H1 (cell line): ENCODE data around the gene TRDN. TPM values are rescaled to one million over a fixed set of nuclear protein-coding genes. Genes with fewer than 3 reads are reported as not detected.

ENCODE experiments used
- CHD7 ChIP-seq: fragments of 300-600 bp; sonication (generic); IDR thresholded peaks from 2 replicates; pipeline ENCODE4 v1.7.1; 2012; ENCODE audit warnings: low read length, moderate library complexity, mild to moderate bottlenecking, inconsistent platforms; ENCODE audit not compliant: insufficient replicate concordance
- CTCF ChIP-seq, 3 experiments: IDR thresholded peaks; 1 replicate in 2 of 3; 2 replicates in 1 of 3; pipeline versions ENCODE4 v1.5.1 to v1.6.1; 2011; ENCODE audit warnings: low read length in 3 of 3, mild to moderate bottlenecking in 3 of 3, inconsistent platforms in 2 of 3, low read depth in 1 of 3, moderate library complexity in 1 of 3; ENCODE audit not compliant: insufficient read depth in 1 of 3; ENCODE audit errors: control extremely low read depth in 1 of 3
- GABPA ChIP-seq: IDR thresholded peaks from 2 replicates; pipeline ENCODE4 v1.6.1; 2011; ENCODE audit warnings: mild to moderate bottlenecking, low read length, moderate library complexity, borderline replicate concordance; ENCODE audit not compliant: insufficient read depth
- POLR2AphosphoS5 ChIP-seq: IDR thresholded peaks from 2 replicates; pipeline ENCODE4 v1.6.1; 2011; ENCODE audit warnings: low read depth, low read length
- POU5F1 ChIP-seq: IDR thresholded peaks from 2 replicates; pipeline ENCODE4 v1.6.1; 2011; ENCODE audit warnings: low read depth, mild to moderate bottlenecking, low read length, moderate library complexity
- RNF2 ChIP-seq: fragments of 200-900, 300-1000 bp; sonication (generic); IDR thresholded peaks from 2 replicates; pipeline ENCODE4 v1.7.1; 2016; ENCODE audit warnings: borderline replicate concordance, low read depth, mild to moderate bottlenecking, antibody characterized with exemption, low read length; ENCODE audit not compliant: poor library complexity, severe bottlenecking; ENCODE audit errors: missing control alignments
- TAF7 ChIP-seq: optimal IDR thresholded peaks from 2 replicates; pipeline ENCODE3; 2011; ENCODE audit warnings: low read depth, mild to moderate bottlenecking, inconsistent platforms, low read length, moderate library complexity, borderline replicate concordance
- TEAD4 ChIP-seq: IDR thresholded peaks from 2 replicates; pipeline ENCODE4 v1.6.1; 2012; ENCODE audit warnings: low read depth, low read length, inconsistent platforms, mixed read lengths
- ZNF274 ChIP-seq: IDR thresholded peaks from 2 replicates; pipeline ENCODE4 v1.7.0; 2012; ENCODE audit warnings: low read length, borderline replicate concordance; ENCODE audit errors: extremely low read depth
- polyA plus RNA-seq, 7 experiments: library from polyadenylated mRNA; depleted of rRNA in 3 of 7; stranded (reverse) in 5 of 7; unstranded in 2 of 7; fragments of >200 nt in 5 of 7; fragments of 200-250 nt in 2 of 7; gene quantifications; 1 replicate in 5 of 7; 2 replicates in 1 of 7; 4 replicates in 1 of 7; pipeline versions ENCODE4 v1.2.1 to v1.2.3, GENCODE V29; 2011 to 2013; ENCODE audit warnings: missing spikeins in 2 of 7, mixed read lengths in 2 of 7
- total RNA-seq: library from RNA; stranded (reverse); fragmentation: NEBNext Ultra II Directional; extraction: Animal tissue kit (Norgen Biotek cat#: 25700); gene quantifications from 2 replicates; pipeline ENCODE4 v1.2.1, GENCODE V29; 2021

Gene TRDN
- total and polyA plus RNA-seq, 2 of the 8 experiments (the other 6 are each of a cell fraction or from before 2014, with no cell fraction given), result 1.6 to 41.6 TPM

GRCh38 chr6:123668063-123668462 lies 31.3 kb upstream of the TRDN start (continued):
- no peak for TF ChIP-seq CHD7
- TF ChIP-seq POU5F1, result no peak
- no peak for TF ChIP-seq CTCF (IDR thresholded peaks at IDR 0.05; ENCODE audit: control extremely low read depth in 1 of 3, insufficient read depth in 1 of 3, low read depth in 1 of 3, low read length in 3 of 3)
- no peak for TF ChIP-seq RNF2
- TF ChIP-seq TAF7, result no peak
- no peak for TF ChIP-seq TEAD4
- TF ChIP-seq ZNF274, result no peak
- no peak for TF ChIP-seq POLR2AphosphoS5
- TF ChIP-seq GABPA, result no peak
